DMS53 treated with DMSO at 0.1 percent for 48 hours (cell line): ENCODE measurements around the gene PTP4A2.
"Not testable (repeated sequence)": the region's sequence is repeated elsewhere in the genome, so short reads cannot be mapped to it uniquely, and the experiment has no call there.

Experiments
- DNase-seq: peaks from one replicate; lab custom pipeline; 2025; ENCODE audit not compliant: unreplicated experiment; lab: John Stamatoyannopoulos, UW

The PTP4A2 gene

DNA sequence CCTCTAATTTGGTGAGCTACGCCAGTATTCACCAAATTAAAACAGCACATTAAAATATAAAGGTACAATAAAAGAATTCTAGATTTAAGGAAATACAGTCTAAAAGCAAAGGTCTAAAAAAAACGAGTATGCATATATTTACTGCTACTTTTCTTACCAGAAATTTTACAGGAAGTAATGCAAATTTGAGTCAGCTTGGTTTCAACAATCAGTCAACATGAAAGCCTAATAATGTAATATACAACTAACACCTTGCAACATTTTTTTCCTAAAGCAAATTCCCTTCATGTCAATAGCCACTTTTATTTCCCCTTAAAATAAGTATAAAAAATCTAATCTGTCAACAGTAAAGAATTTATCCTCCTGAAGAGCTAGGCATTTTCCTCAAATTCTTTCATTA, 11.9 kb downstream of the PTP4A2 start:
- no peak for DNase-seq

DNA sequence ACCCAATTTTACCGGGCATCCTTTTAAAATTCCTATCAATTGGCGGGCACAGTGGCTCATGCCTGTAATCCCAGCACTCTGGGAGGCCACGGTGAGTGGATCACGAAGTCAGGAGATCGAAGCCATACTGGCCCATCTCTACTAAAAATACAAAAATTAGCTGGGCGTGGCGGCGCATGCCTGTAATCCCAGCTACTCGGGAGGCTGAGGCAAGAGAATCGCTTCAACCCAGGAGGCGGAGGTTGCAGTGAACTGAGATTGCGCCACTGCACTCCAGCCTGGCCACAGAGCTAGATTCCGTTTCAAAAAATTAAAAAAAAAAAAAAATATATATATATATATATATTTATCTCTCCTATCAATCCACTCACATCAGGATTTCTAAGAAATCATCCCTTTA, 12.3 kb downstream of the PTP4A2 start:
- not testable (repeated sequence) for DNase-seq

- no peak for DNase-seq
These were observed 13.3 kb downstream of the PTP4A2 start for GRCh38 chr1:31924839-31925238.

DNA sequence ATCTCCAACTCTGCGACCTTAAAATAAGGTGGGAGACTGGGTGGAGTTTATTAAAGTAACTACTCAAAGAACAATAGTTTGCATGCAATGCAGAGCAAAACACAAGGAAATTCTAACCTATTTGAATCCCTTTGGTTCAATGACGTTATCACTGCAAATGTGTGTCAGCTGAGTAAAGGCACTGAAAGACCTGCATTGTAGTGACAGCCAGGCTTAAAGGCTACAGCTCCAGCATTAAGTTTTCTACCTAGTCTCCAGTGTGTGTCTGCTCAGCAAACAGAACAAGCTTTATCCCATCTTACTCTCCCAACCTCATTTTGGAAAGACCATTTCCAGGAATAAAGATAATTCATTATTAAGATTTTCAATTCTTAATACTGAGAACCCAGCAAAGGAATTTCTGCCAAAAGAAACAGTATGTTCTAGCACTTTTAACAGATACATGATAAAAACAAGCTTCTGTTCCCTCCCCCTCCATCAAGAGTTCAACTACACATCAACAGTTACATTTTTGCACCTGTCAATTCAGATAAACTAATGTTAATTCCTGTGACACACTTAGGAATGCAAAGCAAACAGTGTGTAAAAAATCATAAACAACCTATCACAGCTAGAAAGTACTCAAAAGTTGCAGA, 14.2 kb downstream of the PTP4A2 start:
- DNase-seq, result no peak

DNA sequence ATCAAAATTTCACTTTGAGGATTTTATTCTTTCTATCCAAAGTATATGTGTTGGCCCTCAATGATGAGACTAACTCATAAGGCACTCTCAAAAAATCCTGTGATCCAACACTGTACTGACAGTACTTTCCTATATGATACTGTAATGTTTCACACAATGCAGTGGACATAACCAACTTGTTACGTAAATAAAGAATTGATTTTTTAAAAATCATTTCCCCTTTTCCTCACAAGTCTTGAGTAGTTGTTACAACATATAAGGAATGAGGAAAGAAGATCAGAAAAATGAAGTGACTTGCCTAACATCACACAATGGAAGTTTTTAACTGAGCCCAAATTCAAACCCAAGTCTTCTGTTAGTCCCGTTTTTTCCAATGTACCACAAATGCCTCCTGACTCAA, 17.2 kb downstream of the PTP4A2 start:
- no peak for DNase-seq

GRCh38 chr1:31919591-31919990, 18.6 kb downstream of the PTP4A2 start:
- DNase-seq, result no peak

DNA sequence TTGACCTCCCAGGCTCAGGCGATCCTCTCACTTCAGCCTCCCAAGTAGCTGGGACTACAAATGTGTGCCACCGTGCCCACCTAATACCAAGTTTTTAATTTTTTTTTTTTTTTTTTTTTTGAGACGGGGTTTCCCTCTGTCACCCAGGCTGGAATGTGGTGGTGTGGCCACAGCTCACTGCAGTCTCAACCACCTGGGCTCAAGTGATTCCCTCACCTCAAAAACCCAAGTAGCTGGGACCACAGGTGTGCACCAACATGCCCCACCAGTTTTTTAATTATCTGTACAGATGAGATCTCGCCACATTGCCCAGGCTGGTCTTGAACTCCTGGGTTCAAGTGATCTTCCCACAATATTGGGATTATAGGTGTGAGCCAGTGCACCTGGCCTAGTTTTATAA, 22.7 kb downstream of the PTP4A2 start:
- DNase-seq, result no peak

DNA sequence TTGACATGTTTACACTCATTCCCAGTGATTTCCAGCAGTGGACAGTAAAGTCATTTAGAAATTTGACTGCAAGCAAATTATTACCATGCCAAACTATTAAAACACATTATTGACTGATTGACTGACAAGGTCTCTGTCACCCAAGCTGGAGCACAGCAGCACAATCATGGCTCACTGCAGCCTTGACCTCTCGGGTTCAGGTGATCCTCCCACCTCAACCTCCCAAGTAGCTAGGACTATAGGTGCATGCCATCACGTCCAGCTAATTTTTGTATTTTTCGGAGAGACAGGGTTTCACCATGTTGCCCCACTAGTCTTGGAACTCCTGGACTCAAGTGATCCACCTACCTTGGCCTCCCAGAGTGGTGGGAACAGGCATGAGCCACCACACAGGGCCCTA, 24.2 kb downstream of the PTP4A2 start:
- no peak for DNase-seq

GRCh38 chr1:31912839-31913239, 25.3 kb downstream of the PTP4A2 start:
- DNase-seq, result no peak

DNA sequence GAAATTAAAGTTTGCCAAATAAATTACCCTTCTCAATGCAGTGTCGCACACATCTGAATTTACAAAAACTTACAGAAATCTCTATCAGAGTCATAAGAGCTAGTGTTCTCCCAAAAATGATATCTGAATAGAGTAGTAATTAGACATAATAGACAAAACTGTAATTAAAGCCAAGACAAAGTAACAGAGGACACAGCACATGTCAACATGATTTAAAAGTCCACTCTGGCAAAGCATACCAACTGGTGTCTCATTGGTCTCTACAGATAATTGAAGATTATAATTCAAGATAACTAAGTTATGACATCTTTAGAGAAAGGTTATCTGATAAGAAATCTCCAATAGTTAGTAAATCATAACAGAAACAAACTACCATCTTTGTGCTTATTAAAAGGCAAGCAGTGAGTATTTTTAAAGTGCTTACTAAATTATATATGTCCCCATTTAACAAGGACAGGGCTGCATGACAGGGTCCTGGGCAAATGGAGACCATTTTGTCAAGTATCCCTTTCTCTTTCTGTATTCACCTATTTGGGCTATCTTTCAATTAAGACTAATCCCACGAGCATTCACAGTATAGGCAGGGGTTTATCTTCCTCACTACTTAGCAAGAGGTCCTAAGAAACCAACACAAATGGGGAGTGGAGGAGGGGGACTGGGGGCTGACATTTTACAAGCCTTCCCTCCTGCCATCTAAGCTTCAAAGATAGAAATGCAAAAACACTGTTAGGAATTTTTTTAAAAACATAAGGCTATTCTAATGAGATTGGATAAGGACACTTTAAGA, 26.0 kb downstream of the PTP4A2 start:
- DNase-seq, result no peak

DNA sequence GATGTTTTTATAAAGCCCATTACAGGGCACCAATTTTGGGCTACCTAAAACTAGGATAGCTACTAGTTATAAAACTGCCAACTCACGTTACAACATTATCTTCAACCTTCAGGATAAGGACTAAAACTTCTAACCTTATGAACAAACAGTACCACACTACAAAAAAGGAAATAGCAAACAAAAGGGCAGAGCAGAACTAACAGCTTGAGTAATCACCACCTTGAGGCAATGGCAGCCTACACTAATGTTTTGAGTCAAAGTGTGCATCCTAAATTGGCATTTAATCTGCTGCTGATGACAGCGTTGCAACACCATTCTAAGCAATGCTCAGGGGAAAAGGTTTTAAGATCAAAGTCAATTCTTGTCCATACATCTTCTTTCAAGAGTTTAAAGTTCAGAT, 27.2 kb downstream of the PTP4A2 start:
- DNase-seq, result no peak

DNA sequence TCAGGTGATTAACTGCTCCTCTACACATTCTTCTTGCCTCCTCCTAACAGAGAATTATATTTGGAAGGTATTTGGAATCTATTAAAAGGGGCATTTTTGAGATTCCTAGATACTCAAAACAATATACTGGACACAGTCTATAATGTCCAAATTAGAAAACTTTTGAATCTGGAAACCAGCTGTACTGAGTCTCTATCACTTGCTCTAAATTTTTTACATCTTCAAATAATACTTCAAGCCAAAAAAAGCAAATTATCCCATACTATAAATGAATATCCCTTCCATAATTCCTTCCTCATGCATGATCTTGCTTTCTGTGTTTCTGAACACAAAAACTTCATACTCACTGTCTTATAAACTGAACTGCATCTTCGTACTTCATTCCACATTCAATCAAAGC, 28.5 kb downstream of the PTP4A2 start:
- no peak for DNase-seq

DNA sequence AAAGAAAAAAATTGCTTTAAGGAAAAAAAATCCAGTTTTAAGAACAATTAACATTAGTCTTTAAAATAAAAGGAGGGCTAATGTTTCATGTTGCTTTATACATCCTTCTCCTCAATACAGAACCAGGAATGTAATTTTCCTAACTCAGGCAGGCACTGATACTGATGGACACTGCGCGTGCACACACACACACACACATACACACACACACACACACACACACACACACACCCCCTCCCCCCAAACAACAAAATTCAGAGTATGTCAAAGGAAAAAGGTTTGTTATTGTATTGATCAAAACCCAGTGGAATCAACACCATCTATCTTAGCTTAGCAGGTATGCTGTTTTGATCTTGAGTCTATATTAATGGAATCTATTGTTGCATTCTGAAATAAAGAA, 31.6 kb downstream of the PTP4A2 start:
- DNase-seq, result no peak

DNA sequence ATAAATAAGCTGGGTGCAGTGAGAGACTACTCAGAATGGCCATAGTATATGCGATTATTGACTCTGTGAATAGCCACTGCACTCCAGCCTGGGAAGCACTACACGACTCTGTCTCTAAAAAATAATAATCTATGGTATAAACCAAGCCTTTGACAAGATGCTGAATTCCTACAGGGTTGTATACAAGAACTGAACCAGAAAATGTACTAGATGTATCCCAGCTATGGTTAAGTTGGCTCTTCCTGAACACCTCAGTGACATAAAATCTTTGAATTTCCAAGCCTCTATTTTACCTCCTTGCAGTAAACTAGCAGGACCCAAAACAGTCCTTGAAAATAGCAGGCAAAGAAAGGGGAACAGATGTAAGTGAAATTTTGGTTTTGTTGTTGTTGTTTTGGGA, 32.5 kb downstream of the PTP4A2 start:
- DNase-seq, result no peak

DNA sequence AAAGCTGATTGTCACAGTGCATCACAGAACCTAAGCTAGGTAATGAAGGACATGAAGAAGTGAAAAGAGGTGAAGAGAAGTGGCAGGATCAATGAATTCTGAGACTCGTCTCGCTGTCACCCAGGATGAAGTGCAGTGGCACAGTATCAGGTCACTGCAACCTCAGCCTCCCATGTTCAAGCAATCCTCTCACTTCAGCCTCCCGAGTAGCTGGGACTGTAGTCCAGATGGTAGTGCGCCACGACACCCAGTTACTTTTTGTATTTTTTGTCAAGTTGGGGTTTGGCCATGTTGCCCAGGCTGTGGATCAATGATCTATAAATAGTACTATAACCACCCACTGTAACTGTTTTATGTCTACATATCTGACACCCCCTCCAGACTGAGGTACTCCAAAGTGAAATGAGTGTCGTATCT, 33.1 kb downstream of the PTP4A2 start:
- DNase-seq, result no peak

- DNase-seq, result no peak
These were observed 33.7 kb downstream of the PTP4A2 start for GRCh38 chr1:31904339-31905092.

- DNase-seq, result no peak
These were observed 35.7 kb downstream of the PTP4A2 start for GRCh38 chr1:31902510-31902860.

- DNase-seq, result no peak
These were observed 36.2 kb downstream of the PTP4A2 start for GRCh38 chr1:31901838-31902509.

- DNase-seq, result no peak
These were observed 37.4 kb downstream of the PTP4A2 start for GRCh38 chr1:31900790-31901189.

DNA sequence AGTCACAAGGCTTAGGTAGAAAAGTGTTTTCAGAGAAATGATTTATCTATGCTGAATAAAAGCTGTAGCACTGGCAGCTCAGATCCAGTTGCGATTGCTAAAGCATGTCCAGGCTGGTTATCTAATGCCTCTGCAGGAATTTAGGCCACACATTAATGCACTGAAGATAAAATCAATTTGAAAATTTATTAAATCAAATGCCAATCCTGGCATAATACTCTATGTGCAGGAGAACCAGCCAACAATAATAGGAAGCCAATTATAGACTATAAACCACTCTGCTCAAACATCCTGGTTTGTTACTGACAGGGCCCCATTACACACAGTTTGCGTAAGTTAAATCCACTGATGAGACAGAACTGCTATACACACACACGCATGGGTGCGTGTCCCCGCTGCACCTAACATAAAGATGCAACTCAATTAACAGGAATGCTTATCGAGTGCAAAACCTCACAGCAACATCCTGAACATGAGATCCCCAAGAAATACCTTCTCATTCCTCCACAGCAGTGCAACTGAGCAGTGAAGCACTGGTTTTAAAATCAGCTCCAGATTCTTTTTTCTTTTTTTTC, 40.6 kb downstream of the PTP4A2 start:
- no peak for DNase-seq

DNA sequence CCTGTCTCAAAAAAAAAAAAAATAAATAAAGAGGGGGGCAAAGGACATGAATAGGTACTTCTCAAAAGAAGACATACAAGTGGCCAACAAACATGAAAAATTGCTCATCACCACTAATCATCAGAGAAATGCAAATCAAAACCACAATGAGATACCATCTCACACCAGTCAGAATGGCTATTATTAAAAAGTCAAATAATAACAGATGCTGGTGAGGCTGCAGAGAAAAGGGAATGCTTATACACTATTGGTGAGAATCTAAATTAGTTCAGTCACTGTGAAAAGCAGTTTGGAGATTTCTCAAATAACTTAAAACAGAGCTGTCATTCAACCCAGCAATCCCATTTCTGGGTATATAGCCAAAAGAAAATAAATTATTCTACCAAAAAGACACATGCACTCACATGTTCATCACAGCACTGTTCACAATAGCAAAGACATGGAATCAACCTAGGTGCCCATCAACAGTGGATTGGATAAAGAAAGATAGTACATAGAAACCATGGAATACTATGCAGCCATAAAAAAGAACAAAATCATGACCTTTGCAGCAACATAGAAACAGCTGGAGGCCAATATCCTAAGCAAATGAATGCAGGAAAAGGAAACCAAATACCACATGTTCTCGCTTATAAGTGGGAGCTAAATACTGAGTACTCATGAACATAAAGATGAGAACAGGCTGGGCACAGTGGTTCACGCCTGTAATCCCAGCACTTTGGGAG, 42.5 kb downstream of the PTP4A2 start:
- not testable (repeated sequence) for DNase-seq
